ENCODE results near the gene GNS. TPM values are rescaled to one million over a fixed set of nuclear protein-coding genes. Genes with fewer than 3 reads are reported as not detected.

The GNS gene
- total and polyA plus RNA-seq, 9 donors: 63.9 to 278 (median 101) TPM

DNA sequence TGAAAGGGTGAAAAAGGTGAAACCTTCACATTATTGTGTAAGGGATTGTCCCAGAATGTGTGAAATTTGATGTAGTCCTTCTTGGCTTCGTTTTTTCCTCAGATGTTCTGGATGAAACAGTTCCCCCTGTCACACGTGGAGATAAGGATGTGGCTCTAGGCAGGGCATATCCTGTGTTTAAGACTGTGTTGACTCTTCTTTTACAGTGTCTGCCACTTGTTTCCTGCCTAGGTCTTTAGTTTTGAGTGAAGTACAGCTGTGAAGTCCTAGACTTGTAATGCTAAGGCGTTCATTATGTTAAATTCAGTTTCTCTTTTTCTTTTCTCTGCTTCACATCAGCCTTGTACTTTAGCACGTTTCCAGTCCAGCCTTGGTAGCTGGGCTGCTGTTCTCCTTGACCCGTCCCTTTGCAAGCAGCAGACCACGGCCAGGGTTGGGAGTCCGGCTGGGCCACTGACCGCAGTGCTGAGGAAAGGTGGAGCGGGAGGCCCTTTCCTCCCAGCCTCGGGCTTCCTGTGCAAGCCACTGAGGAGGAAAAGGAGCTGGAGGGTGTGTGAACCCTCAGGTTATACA, 89.8 kb downstream of the GNS start:
- peak; percentile 50 to 78 (median 69) for DNase-seq
- Histone ChIP-seq H3K27me3 (no peaks in the 10 kb centered on the region), H3K4me1 (ENCODE audit: insufficient read depth) (peaks cover 34% of the 10 kb centered on the region)

DNA sequence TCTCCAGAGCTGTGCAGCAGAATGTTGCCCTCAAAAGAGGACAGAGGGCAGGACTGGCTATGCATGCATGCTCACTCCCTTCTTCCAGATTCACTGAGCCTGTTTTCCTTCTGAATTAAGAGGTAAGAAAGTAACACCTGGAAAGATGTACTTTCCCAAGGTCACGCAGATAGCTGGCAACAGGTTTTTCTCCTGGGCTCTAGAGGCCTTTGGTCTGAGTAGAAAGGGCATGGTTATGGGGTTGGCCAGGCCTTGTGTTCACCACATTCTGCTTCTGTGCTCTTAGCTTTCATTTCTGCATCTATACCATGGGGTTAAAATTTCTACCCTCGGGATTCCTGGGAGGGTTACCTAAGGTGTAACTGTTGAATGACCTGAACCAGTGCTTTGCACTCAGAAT, 91.4 kb downstream of the GNS start:
- TF ChIP-seq, protein P1, sequence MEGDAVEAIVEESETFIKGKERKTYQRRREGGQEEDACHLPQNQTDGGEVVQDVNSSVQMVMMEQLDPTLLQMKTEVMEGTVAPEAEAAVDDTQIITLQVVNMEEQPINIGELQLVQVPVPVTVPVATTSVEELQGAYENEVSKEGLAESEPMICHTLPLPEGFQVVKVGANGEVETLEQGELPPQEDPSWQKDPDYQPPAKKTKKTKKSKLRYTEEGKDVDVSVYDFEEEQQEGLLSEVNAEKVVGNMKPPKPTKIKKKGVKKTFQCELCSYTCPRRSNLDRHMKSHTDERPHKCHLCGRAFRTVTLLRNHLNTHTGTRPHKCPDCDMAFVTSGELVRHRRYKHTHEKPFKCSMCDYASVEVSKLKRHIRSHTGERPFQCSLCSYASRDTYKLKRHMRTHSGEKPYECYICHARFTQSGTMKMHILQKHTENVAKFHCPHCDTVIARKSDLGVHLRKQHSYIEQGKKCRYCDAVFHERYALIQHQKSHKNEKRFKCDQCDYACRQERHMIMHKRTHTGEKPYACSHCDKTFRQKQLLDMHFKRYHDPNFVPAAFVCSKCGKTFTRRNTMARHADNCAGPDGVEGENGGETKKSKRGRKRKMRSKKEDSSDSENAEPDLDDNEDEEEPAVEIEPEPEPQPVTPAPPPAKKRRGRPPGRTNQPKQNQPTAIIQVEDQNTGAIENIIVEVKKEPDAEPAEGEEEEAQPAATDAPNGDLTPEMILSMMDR (IDR thresholded peaks at IDR 0.05): no peak
- TF ChIP-seq POLR2A (IDR thresholded peaks at IDR 0.05) (no peak), EP300 (IDR thresholded peaks at IDR 0.05) (no peak)
- Histone ChIP-seq H3K9me3 (no peaks in the 10 kb centered on the region), H3K27me3 (no peaks in the 10 kb centered on the region), H3K4me1 (ENCODE audit: insufficient read depth) (peaks cover 29% of the 10 kb centered on the region), H3K36me3 (no peaks in the 10 kb centered on the region), H3K27ac (peak overlapping the region in 1 of 2 donors; percentile 56), H3K4me3 (no peak overlapping the region)
- no peak for DNase-seq
- intact Hi-C loops (cut with DNase I): loop anchor here in 1 of 4 donors (10.0 kb wide), 1 partner anchor 53 kb away; the partner anchor contains the start of gene RASSF3
- 67 to 70% (median 69%) methylated on average over 2 of the region's 2 CpGs for WGBS, 3 donors

More for the DNA sequence above, 89.8 kb downstream of the GNS start:
- intact Hi-C loops (cut with DNase I): loop anchor here in 1 of 4 donors (10.0 kb wide), 1 partner anchor 55 kb away; the partner anchor contains the start of gene RASSF3
- Histone ChIP-seq H3K36me3 (no peaks in the 10 kb centered on the region), H3K4me3 (no peak overlapping the region), H3K9me3 (no peaks in the 10 kb centered on the region), H3K27ac (peak overlapping the region; percentile 48 to 62)
- no peak for TF ChIP-seq POLR2A (IDR thresholded peaks at IDR 0.05)
- TF ChIP-seq, protein P1 (IDR thresholded peaks at IDR 0.05): no peak
- TF ChIP-seq EP300 (IDR thresholded peaks at IDR 0.05): no peak
- 8 to 16% (median 13%) methylated on average over 10 of the region's 10 CpGs for WGBS, 3 donors

DNA sequence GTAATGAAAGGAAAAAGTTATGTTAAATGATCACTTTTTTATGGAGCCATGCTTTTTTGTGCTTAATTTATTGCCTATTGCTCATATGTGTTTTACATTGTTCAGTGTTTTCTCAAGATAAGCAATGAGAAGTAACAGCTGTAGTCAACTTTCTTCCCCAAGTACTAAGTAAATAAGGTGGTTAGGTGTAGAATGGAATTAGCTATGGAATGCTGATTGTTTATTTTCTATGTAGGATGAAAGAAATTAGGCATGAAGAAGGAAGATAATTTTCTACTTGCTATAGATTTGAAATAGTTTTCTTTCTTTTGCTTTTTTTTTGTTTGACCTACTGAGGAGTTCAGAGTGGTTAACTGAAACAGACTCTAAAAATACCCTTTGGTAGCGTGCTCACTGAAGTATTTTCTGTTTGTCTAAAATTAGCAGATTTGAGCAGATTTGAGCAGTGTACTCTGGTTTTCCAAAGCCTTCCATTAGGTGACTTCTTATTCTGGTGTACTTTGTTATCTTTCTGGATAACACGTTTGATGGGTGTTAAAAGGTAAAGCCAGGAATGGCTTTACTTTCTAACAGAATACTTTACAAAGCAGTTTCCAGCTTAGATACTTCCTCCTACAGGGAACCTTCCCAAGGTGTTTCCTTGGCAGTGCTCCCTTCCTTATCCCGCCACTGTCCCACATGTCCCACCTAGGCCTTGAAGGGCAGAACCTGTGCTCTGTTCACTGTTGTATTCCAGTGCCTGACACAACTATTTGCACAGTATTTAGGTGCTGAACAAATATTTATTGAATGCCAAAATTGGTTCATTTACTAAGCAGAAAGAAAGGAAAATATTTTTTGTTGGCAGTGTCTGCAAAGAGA, 92.9 kb downstream of the GNS start:
- no peak overlapping the region for H3K4me3 ChIP-seq
- TF ChIP-seq, protein P1 (IDR thresholded peaks at IDR 0.05): no peak
- H3K4me1 ChIP-seq (ENCODE audit: insufficient read depth): peaks cover 19% of the 10 kb centered on the region
- no peaks in the 10 kb centered on the region for H3K36me3 ChIP-seq
- peak overlapping the region; percentile 52 to 56 for H3K27ac ChIP-seq
- no peaks in the 10 kb centered on the region for H3K27me3 ChIP-seq
- DNase-seq: no peak
- intact Hi-C loops (cut with DNase I): loop anchor here in 1 of 4 donors (10.0 kb wide), 1 partner anchor 51 kb away; the partner anchor contains the start of gene RASSF3
- no peaks in the 10 kb centered on the region for H3K9me3 ChIP-seq
- 15 to 23% (median 20%) methylated on average over 3 of the region's 3 CpGs for WGBS, 3 donors

DNA sequence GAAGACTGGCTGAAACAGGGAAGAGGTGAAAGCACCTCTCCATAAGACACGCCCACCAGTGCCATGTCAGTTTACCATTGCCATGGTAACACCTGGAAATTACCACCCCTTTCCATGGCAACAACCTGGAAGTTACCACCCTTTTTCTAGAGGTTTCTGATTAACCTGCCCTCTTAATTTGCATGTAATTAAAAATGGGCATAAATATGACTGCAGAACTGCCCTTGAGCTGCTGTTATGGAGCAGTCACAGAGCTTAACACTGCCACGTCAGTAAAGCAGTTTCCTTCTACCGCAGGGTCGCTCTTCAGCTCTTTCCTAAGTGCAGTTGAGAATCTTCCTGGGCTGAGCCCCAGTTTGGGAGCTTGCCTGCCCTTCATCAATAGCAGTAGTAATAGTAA, 93.7 kb downstream of the GNS start:
- TF ChIP-seq EP300 (IDR thresholded peaks at IDR 0.05): no peak
- no peak for TF ChIP-seq POLR2A (IDR thresholded peaks at IDR 0.05)
- TF ChIP-seq, protein P1 (IDR thresholded peaks at IDR 0.05): no peak
- peaks cover 15% of the 10 kb centered on the region for H3K4me1 ChIP-seq (ENCODE audit: insufficient read depth)

More for the DNA sequence above, 93.7 kb downstream of the GNS start:
- no peaks in the 10 kb centered on the region for H3K36me3 ChIP-seq
- H3K4me3 ChIP-seq: no peak overlapping the region
- DNase-seq: no peak
- H3K9me3 ChIP-seq: no peaks in the 10 kb centered on the region
- H3K27ac ChIP-seq: peak overlapping the region; percentile 52 to 56
- intact Hi-C loops (cut with DNase I): loop anchor here in 1 of 4 donors (10.0 kb wide), 1 partner anchor 51 kb away; the partner anchor contains the start of gene RASSF3
- 16 to 24% (median 20%) methylated on average over 4 of the region's 4 CpGs for WGBS, 3 donors
- H3K27me3 ChIP-seq: no peaks in the 10 kb centered on the region

Other genes with a start within 250 kb of the GNS start
- 10 to 100 TPM; 20.3 to 64.5 (median 38.0) TPM for gene RASSF3, start 148.9 kb downstream of the GNS start, total RNA-seq
- 10 to 100 TPM; 18.2 to 31.4 TPM for gene RASSF3, start 148.9 kb downstream of the GNS start, polyA plus RNA-seq
- gene TBC1D30, start 65.2 kb upstream of the GNS start, total RNA-seq: 1 to 10 TPM; 1.6 to 5.2 (median 2.7) TPM
- 1 to 10 TPM; 1.1 to 2.6 TPM for gene TBC1D30, start 65.2 kb upstream of the GNS start, polyA plus RNA-seq

Data from ovary (tissue), 9 donors.